ENCODE data around the gene HNRNPR.

DNA sequence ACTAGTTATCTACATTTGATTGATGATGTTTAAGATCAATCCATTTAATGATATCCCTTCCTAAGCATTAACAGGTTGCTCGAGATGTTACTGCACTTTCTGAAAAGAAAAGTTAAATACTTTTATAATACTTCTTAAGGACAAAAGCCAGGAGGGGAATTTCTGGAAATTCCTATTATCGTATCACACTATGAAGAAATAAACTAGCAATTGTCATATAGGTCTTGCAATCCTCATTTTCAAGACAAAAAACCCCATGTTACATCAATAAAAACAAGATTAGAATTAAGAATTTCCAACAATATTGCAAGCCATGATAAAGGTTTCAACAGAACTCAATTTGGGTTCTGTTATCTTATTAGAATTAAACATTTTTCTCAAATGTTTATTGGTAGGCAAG is 47.2 kb downstream of the HNRNPR start:
- TF ChIP-seq, protein P1, sequence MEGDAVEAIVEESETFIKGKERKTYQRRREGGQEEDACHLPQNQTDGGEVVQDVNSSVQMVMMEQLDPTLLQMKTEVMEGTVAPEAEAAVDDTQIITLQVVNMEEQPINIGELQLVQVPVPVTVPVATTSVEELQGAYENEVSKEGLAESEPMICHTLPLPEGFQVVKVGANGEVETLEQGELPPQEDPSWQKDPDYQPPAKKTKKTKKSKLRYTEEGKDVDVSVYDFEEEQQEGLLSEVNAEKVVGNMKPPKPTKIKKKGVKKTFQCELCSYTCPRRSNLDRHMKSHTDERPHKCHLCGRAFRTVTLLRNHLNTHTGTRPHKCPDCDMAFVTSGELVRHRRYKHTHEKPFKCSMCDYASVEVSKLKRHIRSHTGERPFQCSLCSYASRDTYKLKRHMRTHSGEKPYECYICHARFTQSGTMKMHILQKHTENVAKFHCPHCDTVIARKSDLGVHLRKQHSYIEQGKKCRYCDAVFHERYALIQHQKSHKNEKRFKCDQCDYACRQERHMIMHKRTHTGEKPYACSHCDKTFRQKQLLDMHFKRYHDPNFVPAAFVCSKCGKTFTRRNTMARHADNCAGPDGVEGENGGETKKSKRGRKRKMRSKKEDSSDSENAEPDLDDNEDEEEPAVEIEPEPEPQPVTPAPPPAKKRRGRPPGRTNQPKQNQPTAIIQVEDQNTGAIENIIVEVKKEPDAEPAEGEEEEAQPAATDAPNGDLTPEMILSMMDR (IDR thresholded peaks at IDR 0.05; ENCODE audit: low read depth, low read length), result no peak
- no peak for TF ChIP-seq EZH2phosphoT487 (IDR thresholded peaks at IDR 0.05; ENCODE audit: low read depth)

Measured in OCI-LY3 (cell line).